Heart left ventricle (tissue), 16 donors: ENCODE data around the gene DNAH1. TPM values are rescaled to one million over a fixed set of nuclear protein-coding genes. Genes with fewer than 3 reads are reported as not detected.

Experiments
- ATAC-seq, 4 donors: fragments of 200-7000 bp; cut with Tn5 transposase; one replicate each; pipeline ENCODE4 v1.9.1; 2020 to 2022; ENCODE audit warnings: moderate library complexity in 4 of 4, mild to moderate bottlenecking in 3 of 4, moderate number of reproducible peaks in 1 of 4
- DNase-seq, 5 donors: peaks; one replicate each; pipeline ENCODE4 v3.0.0-alpha.2; 2020
- H3K27ac ChIP-seq, 12 donors: fragments of 200-600 bp; sonication (generic) in 4 of 12; one replicate each; pipeline versions ENCODE4 v1.5.0 to v1.8.0; 2016 to 2022; ENCODE audit warnings: mild to moderate bottlenecking in 2 of 12
- H3K27me3 ChIP-seq, 9 donors: fragments of 200-600 bp; sonication (generic) in 2 of 9; one replicate each; pipeline versions ENCODE4 v1.5.1 to v1.8.0; 2016 to 2022; ENCODE audit warnings: mild to moderate bottlenecking in 3 of 9
- H3K36me3 ChIP-seq, 9 donors: fragments of 200-600 bp; sonication (generic) in 2 of 9; one replicate each; pipeline versions ENCODE4 v1.5.0 to v1.8.0; 2018 to 2022; ENCODE audit warnings: mild to moderate bottlenecking in 2 of 9
- H3K4me1 ChIP-seq, 12 donors: fragments of 200-600 bp; sonication (generic) in 4 of 12; one replicate each; pipeline versions ENCODE4 v1.5.0 to v1.8.0; 2016 to 2022; ENCODE audit warnings: mild to moderate bottlenecking in 3 of 12
- H3K4me3 ChIP-seq, 12 donors: fragments of 200-600 bp; sonication (generic) in 4 of 12; one replicate each; pipeline versions ENCODE4 v1.5.0 to v1.8.0; 2017 to 2022; ENCODE audit warnings: mild to moderate bottlenecking in 9 of 12, moderate library complexity in 4 of 12
- H3K9me3 ChIP-seq, 12 donors: fragments of 200-600 bp; sonication (generic) in 4 of 12; one replicate each; pipeline versions ENCODE4 v1.5.0 to v1.8.0; 2016 to 2022; ENCODE audit warnings: mild to moderate bottlenecking in 1 of 12
- POLR2A ChIP-seq, 2 donors: fragments of 450-650 bp; IDR thresholded peaks; one replicate each; pipeline ENCODE4 v1.6.1; 2017; ENCODE audit warnings: antibody characterized with exemption in 2 of 2, mild to moderate bottlenecking in 2 of 2, moderate library complexity in 2 of 2
- WGBS, 4 donors: extraction: QIAGEN DNeasy Blood & Tissue Kit in 2 of 4; methylation state at CpG; one replicate each; pipeline versions ENCODE4 v1.1.5 to v1.1.7; 2013 to 2018; 5-methylcytosine and 5-hydroxymethylcytosine counted together
- intact Hi-C, 10 donors: fragments of 100-400 bp; cut with DNase I; formaldehyde crosslinking; loops; one replicate each; pipeline versions ENCODE4 v1.11.1 to v1.14.2; 2022
- polyA plus RNA-seq, 2 donors: library from polyadenylated mRNA; stranded (reverse); fragments of 200-250 nt; gene quantifications; one replicate each; pipeline ENCODE4 v1.2.3, GENCODE V29; 2013
- total RNA-seq, 9 donors: library from RNA; depleted of rRNA in 2 of 9; stranded (reverse); fragments of >200 nt in 2 of 9; fragmentation: NEBNext Ultra II Directional in 3 of 9; extraction: Animal tissue kit (Norgen Biotek cat#: 25700) in 3 of 9; gene quantifications; one replicate each; pipeline versions ENCODE4 v1.1.0 to v1.2.4, GENCODE V29; 2016 to 2023
- TF ChIP-seq, protein P1 (sequence below), 12 donors: fragments of 200-600 bp; sonication (generic) in 4 of 12; IDR thresholded peaks; one replicate each; pipeline versions ENCODE4 v1.5.0 to v1.8.0; 2018 to 2022; ENCODE audit warnings: antibody characterized with exemption in 12 of 12, mild to moderate bottlenecking in 5 of 12
- donor health status: ischemic (EF 13 %, LVEDD 7.1; RV severe dilation, severe dysfunction).
- donor health status: healthy with polysubstance abuse.
- donor health status: DM: no; HTN: yes; CAD: no.
- donor health status: DM: no; HTN: no; CAD: no.
- donor health status: ischemic (EF 25% LVEDD 6.9; RV normal size, moderate dysfunction).
- donor health status: ischemic (EF 25% LVEDD 5.7; RV mildly dilated, moderate dysfunction).
- donor health status: healthy.
- donor health status: DM: yes; HTN: yes; CAD: no.
- donor health status: ischemic (EF 35%, LVEDD 5.7; RV mildly dilated, moderate dysfunction).
- donor health status: nonischemic (EF 11% LVEDD 7.7; RV severe dilation, severe dysfunction).
- donor health status: DM: yes; HTN: yes; CAD: no.
- donor health status: PGD.
- donor health status: ischemic (EF 29% LVEDD 5.4; RV normal size, mild dysfunction).
- donor health status: nonischemic (EF 23%, LVEDD 6.1; RV moderate dilation, normal function).

DNAH1 gene
- total and polyA plus RNA-seq, 11 donors: 0.95 to 6.6 (median 2.8) TPM

DNA sequence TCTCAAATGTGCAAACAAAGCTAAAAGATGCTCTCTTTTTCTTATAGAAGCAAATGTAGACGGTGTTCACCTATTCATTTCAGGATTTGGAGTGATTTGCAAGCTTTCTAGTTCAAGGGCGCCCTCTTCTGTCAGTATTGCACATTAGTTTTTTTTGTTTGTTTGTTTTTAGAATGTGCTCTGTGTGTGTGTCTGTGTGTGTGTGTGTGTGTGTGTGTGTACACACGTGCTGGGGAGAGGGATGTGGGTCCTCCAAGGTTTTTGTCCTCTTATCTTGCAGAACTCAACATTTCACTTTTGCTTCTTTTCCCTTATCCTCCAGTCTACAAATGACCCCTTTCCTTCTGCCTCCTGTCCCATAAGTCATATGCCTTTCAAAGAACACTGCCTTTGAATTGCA is 23.5 kb downstream of the DNAH1 start:
- DNase-seq: peak in 2 of 5 donors; percentile 28 to 35
- H3K4me1 ChIP-seq: no peaks in the 10 kb centered on the region
- no peaks in the 10 kb centered on the region for H3K27me3 ChIP-seq
- TF ChIP-seq, protein P1, sequence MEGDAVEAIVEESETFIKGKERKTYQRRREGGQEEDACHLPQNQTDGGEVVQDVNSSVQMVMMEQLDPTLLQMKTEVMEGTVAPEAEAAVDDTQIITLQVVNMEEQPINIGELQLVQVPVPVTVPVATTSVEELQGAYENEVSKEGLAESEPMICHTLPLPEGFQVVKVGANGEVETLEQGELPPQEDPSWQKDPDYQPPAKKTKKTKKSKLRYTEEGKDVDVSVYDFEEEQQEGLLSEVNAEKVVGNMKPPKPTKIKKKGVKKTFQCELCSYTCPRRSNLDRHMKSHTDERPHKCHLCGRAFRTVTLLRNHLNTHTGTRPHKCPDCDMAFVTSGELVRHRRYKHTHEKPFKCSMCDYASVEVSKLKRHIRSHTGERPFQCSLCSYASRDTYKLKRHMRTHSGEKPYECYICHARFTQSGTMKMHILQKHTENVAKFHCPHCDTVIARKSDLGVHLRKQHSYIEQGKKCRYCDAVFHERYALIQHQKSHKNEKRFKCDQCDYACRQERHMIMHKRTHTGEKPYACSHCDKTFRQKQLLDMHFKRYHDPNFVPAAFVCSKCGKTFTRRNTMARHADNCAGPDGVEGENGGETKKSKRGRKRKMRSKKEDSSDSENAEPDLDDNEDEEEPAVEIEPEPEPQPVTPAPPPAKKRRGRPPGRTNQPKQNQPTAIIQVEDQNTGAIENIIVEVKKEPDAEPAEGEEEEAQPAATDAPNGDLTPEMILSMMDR (IDR thresholded peaks at IDR 0.05): peak; percentile 53 to 82 (median 72)
- no peak for TF ChIP-seq POLR2A (IDR thresholded peaks at IDR 0.05)
- intact Hi-C loops: loop anchor here (1.0 to 10.0 kb wide), 17 partner anchors 47 to 345 kb away; partner anchors contain the start of genes POC1A (in 1 of the 10), RPL29 (in 1 of the 10) and TWF2 (in 1 of the 10)
- peak in 3 of 4 donors; percentile 40 to 59 (median 52) for ATAC-seq
- H3K9me3 ChIP-seq: no peaks in the 10 kb centered on the region
- no peak overlapping the region for H3K27ac ChIP-seq
- WGBS, 4 donors: 2 to 4% (median 3%) methylated on average over 3 of the region's 3 CpGs
- H3K36me3 ChIP-seq: peaks cover 0 to 27% (median 4%) of the 10 kb centered on the region in 9 donors
- no peak overlapping the region for H3K4me3 ChIP-seq

DNA sequence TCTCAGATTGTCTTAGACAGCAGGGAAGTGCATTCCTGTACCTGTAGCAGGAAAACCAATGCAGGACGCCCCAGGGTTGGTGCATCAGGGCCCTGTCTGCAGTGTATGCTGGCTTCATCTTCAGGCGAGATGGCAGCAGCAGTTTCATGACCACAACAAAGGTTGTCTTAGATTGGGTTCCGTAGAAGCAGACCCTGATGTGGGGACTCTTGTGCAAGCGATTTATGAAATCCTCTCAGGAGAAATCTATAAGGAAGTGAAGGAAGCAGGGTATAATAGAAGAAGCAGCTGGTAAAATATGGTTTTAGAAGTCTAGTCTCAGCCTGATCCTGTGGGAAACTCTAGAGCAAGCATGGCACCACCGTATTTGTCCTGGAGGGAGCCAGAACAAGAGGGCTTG is 25.0 kb downstream of the DNAH1 start:
- intact Hi-C loops: loop anchor here in 7 of 10 donors (2.0 to 10.0 kb wide), 7 partner anchors 49 to 336 kb away; partner anchors contain the start of gene TWF2 (in 1 of the 7)
- DNase-seq (peak in 2 of 5 donors; percentile 10 to 21), ATAC-seq (no peak)
- no peaks in the 10 kb centered on the region for H3K27me3 ChIP-seq
- WGBS, 4 donors: 78 to 86% (median 83%) methylated on average over 5 of the region's 5 CpGs
- no peaks in the 10 kb centered on the region for H3K9me3 ChIP-seq
- H3K36me3 ChIP-seq: peaks cover 0 to 29% (median 6%) of the 10 kb centered on the region in 9 donors
- H3K4me3 ChIP-seq: no peak overlapping the region
- TF ChIP-seq, protein P1 (IDR thresholded peaks at IDR 0.05): no peak
- no peak for TF ChIP-seq POLR2A (IDR thresholded peaks at IDR 0.05)
- H3K27ac ChIP-seq: no peak overlapping the region
- H3K4me1 ChIP-seq: peaks cover 0 to 8% (median 0%) of the 10 kb centered on the region in 12 donors

DNA sequence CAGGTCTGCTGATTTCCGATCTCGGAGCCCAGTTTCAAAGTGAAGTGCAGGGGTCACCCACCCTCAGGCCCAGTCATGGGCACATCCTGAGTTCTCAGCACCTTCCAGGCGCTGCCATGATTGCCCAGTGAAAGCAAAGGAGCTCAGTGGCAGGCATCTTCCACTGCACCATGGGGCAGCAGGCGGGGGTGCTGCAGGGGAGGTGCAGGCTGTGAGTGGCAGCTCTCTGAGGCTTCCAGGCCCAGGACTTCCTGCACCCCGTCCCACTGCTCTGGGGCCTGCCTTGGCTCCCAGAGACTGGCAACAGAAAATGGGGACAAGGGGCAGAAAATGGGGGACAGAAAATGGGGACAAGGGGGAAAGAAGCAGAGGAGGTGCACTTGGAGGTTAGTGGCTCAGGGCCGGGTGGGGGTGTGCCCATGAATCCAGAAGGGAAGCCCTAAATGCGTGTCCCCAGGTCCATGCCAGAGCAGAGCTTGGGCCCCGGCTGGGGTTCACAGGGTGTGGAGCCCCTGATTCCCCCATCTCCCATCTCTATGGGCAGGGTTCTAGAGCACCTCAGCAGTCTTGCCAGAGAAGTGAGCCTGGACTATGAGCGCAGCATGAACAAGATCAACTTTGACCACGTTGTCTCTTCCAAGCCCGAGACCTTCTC is 28.0 kb downstream of the DNAH1 start:
- Histone ChIP-seq H3K27me3 (no peaks in the 10 kb centered on the region), H3K4me3 (no peak overlapping the region), H3K27ac (no peak overlapping the region), H3K36me3 (peaks cover 0 to 22% (median 1%) of the 10 kb centered on the region in 9 donors), H3K9me3 (no peaks in the 10 kb centered on the region), H3K4me1 (peaks cover 0 to 23% (median 6%) of the 10 kb centered on the region in 12 donors)
- TF ChIP-seq POLR2A (IDR thresholded peaks at IDR 0.05): no peak
- TF ChIP-seq, protein P1 (IDR thresholded peaks at IDR 0.05): no peak
- 89 to 96% (median 95%) methylated on average over 11 of the region's 11 CpGs for WGBS, 4 donors
- DNase-seq (peak in 1 of 5 donors; percentile 9), ATAC-seq (no peak)
- intact Hi-C loops: loop anchor here in 6 of 10 donors (5.0 to 10.0 kb wide), 6 partner anchors 52 to 339 kb away; partner anchors contain the start of gene TWF2 (in 1 of the 6)

DNA sequence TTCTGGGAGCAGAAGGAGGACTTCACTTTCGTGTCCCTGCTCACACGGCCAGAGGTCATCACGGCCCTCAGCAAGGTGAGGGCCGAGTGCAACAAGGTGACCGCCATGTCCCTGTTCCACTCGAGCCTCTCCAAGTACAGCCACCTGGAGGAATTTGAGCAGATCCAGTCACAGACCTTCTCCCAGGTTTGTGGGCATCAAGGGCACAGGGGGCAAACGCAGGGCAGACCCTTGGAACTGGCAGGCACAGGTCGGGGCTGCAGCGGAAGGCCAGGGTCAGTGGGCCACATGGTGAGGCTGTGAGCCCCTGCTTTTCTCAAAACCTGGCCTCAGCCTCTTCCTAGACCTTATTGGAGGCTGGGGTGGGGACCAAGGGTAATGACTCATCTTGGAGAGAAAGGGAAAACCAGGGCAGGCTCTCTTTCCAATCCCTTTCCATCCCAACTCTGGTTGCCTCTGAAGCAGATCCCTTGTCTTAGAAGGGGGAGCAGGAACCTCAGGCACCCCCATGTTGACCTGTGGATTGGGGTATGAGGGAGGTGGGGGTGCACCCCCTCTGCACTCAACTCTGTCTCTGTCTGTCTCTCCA is 29.5 kb downstream of the DNAH1 start:
- Histone ChIP-seq H3K36me3 (peaks cover 0 to 35% (median 9%) of the 10 kb centered on the region in 9 donors), H3K27ac (no peak overlapping the region), H3K4me1 (peaks cover 0 to 23% (median 6%) of the 10 kb centered on the region in 12 donors), H3K27me3 (no peaks in the 10 kb centered on the region), H3K9me3 (no peaks in the 10 kb centered on the region), H3K4me3 (no peak overlapping the region)
- TF ChIP-seq POLR2A (IDR thresholded peaks at IDR 0.05): no peak
- TF ChIP-seq, protein P1 (IDR thresholded peaks at IDR 0.05): no peak
- ATAC-seq: no peak
- DNase-seq: peak in 1 of 5 donors; percentile 12
- intact Hi-C loops: loop anchor here in 1 of 10 donors (10.0 kb wide), 1 partner anchor 341 kb away; no protein-coding TSS in a partner anchor
- WGBS, 4 donors: 88 to 95% (median 93%) methylated on average over 5 to 9 of the region's 9 CpGs
